GM20000 (cell line): ENCODE results near the gene ZNF823.

Experiments
- DNase-seq: peaks from one replicate; pipeline ENCODE4 v3.0.0; 2012; ENCODE audit warnings: low spot score
- TF ChIP-seq, protein P1 (sequence below): IDR thresholded peaks from 2 replicates; pipeline ENCODE4 v1.5.1; 2012; ENCODE audit warnings: mild to moderate bottlenecking, control low read depth; ENCODE audit errors: extremely low read depth, missing control alignments

The ZNF823 gene

DNA sequence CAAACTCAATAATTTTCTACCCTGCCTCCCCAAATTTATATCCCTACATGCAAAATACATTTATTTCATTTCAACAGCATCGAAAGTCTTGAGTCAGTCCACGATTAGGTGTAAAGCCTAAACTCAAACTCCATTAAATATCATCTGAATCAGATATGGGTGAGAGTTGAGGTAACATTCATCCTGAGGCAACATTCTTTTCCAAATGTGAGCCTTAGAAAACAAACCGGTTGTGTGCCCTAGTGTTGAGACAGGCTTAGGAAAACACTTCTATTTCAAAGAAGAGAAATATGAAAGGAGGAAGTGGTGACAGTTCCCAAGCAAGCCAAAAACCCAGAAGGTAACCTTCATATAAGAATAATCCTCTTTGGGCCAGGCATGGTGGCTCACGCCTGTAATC lies 15.9 kb upstream of the ZNF823 start:
- TF ChIP-seq, protein P1, sequence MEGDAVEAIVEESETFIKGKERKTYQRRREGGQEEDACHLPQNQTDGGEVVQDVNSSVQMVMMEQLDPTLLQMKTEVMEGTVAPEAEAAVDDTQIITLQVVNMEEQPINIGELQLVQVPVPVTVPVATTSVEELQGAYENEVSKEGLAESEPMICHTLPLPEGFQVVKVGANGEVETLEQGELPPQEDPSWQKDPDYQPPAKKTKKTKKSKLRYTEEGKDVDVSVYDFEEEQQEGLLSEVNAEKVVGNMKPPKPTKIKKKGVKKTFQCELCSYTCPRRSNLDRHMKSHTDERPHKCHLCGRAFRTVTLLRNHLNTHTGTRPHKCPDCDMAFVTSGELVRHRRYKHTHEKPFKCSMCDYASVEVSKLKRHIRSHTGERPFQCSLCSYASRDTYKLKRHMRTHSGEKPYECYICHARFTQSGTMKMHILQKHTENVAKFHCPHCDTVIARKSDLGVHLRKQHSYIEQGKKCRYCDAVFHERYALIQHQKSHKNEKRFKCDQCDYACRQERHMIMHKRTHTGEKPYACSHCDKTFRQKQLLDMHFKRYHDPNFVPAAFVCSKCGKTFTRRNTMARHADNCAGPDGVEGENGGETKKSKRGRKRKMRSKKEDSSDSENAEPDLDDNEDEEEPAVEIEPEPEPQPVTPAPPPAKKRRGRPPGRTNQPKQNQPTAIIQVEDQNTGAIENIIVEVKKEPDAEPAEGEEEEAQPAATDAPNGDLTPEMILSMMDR = no peak
- no peak for DNase-seq

DNA sequence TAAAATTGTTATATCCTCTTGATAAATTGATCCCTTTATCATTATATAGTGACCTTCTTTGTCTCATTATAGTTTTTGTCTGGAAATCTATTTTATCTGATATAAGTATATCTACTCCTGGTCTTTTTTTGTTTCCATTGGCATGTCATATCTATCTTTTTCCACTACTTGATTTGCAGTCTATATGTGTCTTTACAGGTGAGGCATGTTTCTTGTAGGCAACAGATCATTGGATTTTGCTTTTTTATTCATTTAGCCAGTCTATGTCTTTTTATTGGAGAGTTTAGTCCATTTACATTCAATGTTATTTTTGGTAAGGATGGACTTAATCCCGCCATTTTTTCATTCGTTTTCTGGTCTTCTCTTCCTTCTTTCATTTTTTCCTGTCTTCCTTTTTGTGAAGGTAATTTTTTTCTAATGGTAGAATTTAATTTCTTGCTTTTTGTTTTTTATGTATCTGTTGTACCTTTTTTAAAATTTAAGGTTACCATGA lies 13.5 kb upstream of the ZNF823 start:
- TF ChIP-seq, protein P1 = no peak
- DNase-seq = no peak

DNA sequence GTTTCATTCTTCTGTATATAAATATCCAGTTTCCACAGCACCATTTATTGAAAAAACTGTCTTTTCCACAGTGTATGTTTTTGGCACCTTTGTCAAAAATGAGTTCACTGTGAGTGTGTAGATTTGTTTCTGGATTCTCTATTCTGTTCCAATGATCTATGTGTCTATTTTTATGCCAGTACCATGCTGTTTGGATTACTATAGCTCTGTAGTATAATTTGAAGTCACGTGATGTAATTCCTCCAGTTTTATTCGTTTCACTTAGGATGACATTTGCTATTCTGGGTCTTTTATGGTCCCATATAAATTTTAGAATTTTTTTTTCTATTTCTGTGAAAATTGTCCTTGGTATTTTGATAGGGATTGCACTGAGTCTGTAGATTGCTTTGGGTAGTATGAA lies 11.0 kb upstream of the ZNF823 start:
- TF ChIP-seq, protein P1 = no peak
- no peak for DNase-seq

DNA sequence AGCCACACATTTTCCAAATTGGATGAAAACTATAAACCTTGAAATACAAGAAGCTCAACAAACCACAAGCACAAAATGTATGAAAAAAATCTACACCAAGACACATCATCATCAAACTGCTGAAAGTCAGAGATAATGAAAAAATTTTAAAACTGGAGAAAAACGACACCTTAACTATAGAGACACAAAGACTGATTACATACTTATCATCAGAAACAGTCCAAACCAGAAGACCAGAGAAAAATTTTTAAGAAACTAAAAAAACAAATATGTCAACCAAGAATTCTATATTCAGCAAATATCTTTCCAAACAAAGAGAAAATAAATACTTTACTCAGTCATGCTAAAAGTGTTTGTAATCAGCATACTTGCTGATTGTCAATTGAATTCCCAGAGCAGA lies 8.5 kb upstream of the ZNF823 start:
- TF ChIP-seq, protein P1 = no peak
- no peak for DNase-seq

DNA sequence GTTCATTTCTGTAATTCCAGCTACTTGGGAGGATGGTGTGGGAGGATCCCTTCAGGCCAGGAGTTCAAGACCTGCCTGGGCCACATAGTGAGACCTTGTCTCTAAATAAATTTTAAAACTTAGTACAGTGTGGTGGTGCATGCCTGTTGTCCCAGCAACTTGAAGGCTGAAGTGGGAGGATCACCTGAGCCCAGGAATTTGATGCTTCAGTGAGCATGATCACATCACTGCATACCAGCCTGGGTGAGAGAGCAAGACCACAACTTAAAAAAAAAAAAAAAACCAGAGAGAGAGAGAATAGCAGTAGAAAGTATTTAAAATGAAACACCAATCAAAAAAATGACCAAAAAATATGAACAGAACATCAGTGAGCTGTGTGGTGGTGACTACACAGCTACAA lies 7.1 kb upstream of the ZNF823 start:
- DNase-seq = no peak
- TF ChIP-seq, protein P1 = no peak

DNA sequence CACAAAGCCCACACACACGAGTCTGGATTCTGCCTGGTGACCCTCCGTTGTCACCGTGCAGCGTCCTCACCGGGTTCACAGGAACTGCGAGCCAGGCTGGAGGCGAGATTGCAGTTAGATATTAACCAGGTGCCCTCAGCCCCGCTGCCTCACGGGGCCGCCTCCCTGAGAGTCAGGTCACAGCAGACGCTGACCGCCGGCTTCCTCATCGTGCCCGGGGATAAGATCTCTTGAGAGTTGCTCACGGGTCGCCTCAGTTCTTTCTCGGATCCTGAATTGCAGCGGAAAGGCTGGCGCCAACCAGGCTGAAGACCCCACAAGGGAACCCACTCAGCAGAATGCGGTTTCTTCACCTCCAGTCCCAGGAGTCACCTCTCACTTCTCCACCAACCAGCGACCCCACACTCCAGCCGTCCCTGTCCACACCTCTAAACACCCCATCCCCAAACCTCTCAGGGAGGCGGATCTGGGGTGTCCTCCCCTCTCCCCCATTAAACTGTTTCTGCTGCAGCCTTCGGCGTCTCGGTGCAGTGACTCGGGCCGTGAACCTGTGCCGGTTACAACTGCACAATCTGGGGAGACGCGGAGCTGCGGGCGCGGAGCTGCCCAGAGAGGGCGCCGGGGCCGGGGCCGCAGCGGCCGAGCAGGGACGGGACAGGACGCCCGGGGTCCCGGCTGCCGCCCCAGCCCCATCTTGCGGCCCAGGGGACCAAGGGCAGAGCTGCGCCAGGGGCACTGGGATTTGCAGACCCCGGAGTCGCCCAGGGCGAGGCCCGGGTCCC lies 591 bp downstream of the ZNF823 start:
- TF ChIP-seq, protein P1 = no peak
- peak; percentile 70 for DNase-seq

DNA sequence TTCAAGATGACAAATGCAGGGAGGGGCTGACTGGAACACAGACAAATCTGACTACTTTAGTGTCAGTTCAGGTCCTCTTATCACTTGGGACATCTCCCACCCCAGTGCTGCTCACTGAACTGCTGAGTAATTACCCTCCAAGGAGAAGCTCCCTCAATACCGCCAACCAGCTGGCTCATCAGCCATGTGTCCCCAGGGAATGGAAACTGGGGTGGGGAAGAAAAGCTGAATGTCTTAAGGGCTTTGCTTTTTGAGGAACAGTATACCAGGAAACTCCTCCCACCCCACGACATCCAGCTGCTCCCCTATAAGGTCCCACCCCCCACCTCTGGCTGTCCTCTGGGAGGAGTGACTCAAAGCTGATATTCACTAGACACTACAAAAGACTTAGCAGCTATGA lies 2.0 kb downstream of the ZNF823 start:
- DNase-seq = peak; percentile 47
- TF ChIP-seq, protein P1 = no peak
